HepG2 (cell line): Measurements from ENCODE around the gene MYO1E. TPM values are rescaled to one million over a fixed set of nuclear protein-coding genes. Genes with fewer than 3 reads are reported as not detected.

Source experiments
- ATAC-seq: fragments of 200-7000 bp; cut with Tn5 transposase; 3 replicates; pipeline ENCODE4 v1.9.1; 2020; ENCODE audit warnings: mild to moderate bottlenecking, moderate library complexity
- BruUV-seq: library from RNA; stranded (reverse); fragments of 400-500 nt; replicated peaks from 2 replicates; lab custom pipeline; 2021; lab: Mats Ljungman, UMichigan
- CTCF ChIA-PET: fragments of 300-600 bp; formaldehyde crosslinking; extraction: SDS; loops from one replicate; lab custom pipeline; 2021; ENCODE audit warnings: low total read pairs, inconsistent platforms, low intra/inter-chr PET ratio; lab: Yijun Ruan, JAX
- POLR2A ChIA-PET: fragments of 350-600 bp; sonication (Branson Sonifier 250); formaldehyde crosslinking; loops from one replicate; lab custom pipeline; 2020; ENCODE audit warnings: antibody characterized with exemption, inconsistent platforms; lab: Yijun Ruan, JAX
- DNase-seq: peaks from one replicate; pipeline ENCODE4 v3.0.0-alpha.2; 2015; ENCODE audit warnings: low spot score
- FAIRE-seq: peaks from 3 replicates; lab custom pipeline; 2011; peaks lifted over from hg19 to GRCh38; lab: Jason Lieb, UNC
- H2AFZ ChIP-seq: one replicate; pipeline ENCODE4 v1.6.1; 2011; ENCODE audit warnings: low read length, inconsistent platforms
- H3K27ac ChIP-seq: fragments of 300-600 bp; 3 replicates; pipeline ENCODE4 v1.8.0; 2011; ENCODE audit warnings: mixed run types, mild to moderate bottlenecking, mixed read lengths, low read length, inconsistent platforms; ENCODE audit not compliant: insufficient read depth; ENCODE audit errors: extremely low read length
- H3K27me3 ChIP-seq, 2 experiments: fragments of 200-600 bp in 1 of 2; 2 replicates in 1 of 2; 3 replicates in 1 of 2; pipeline versions ENCODE4 v1.6.0 to v1.8.0; 2011; ENCODE audit warnings: low read length in 2 of 2, mild to moderate bottlenecking in 2 of 2, moderate library complexity in 2 of 2, inconsistent platforms in 1 of 2; ENCODE audit not compliant: insufficient read depth in 2 of 2, control insufficient read depth in 1 of 2
- H3K36me3 ChIP-seq, 2 experiments: fragments of 200-600 bp in 1 of 2; replicated peaks in 1 of 2; 2 replicates in 1 of 2; 3 replicates in 1 of 2; pipeline versions ENCODE4 v1.5.1 to v1.8.0; 2011; ENCODE audit warnings: low read length in 2 of 2, inconsistent platforms in 1 of 2; ENCODE audit not compliant: insufficient read depth in 2 of 2, control insufficient read depth in 1 of 2
- H3K4me1 ChIP-seq: 2 replicates; pipeline ENCODE4 v1.5.1; 2012; ENCODE audit warnings: low read length, inconsistent platforms; ENCODE audit not compliant: insufficient read depth
- H3K4me2 ChIP-seq: 2 replicates; pipeline ENCODE4 v1.6.0; 2011; ENCODE audit warnings: low read depth, low read length, inconsistent platforms
- H3K4me3 ChIP-seq, 3 experiments: fragments of 200-600 bp in 1 of 3; sonication (generic), shearing (Covaris generic) in 1 of 3; replicated peaks in 1 of 3; 2 replicates each; pipeline ENCODE4 v1.5.1; 2011 to 2016; ENCODE audit warnings: low read length in 3 of 3, inconsistent platforms in 2 of 3, low read depth in 2 of 3, mild to moderate bottlenecking in 2 of 3, control low read depth in 1 of 3, mixed read lengths in 1 of 3; ENCODE audit not compliant: insufficient read depth in 1 of 3
- H3K79me2 ChIP-seq: one replicate; pipeline ENCODE4 v1.6.1; 2011; ENCODE audit warnings: low read length, inconsistent platforms; ENCODE audit not compliant: insufficient read depth
- H3K9ac ChIP-seq: 2 replicates; pipeline ENCODE4 v1.6.0; 2011; ENCODE audit warnings: mild to moderate bottlenecking, low read depth, low read length, inconsistent platforms; ENCODE audit not compliant: insufficient read depth
- H3K9me3 ChIP-seq: 2 replicates; pipeline ENCODE4 v1.5.1; 2012; ENCODE audit warnings: mild to moderate bottlenecking, low read length
- H4K20me1 ChIP-seq: 2 replicates; pipeline ENCODE4 v1.6.0; 2011; ENCODE audit warnings: inconsistent platforms, mild to moderate bottlenecking, low read length, moderate library complexity; ENCODE audit not compliant: insufficient read depth
- EED ChIP-seq: sonication (generic); formaldehyde crosslinking; IDR thresholded peaks from 2 replicates; pipeline ENCODE4 v1.5.0; 2020; ENCODE audit warnings: mild to moderate bottlenecking, missing genetic modification reagents
- GABPB1 ChIP-seq: IDR thresholded peaks from 2 replicates; pipeline ENCODE4 v1.6.1; 2016; ENCODE audit warnings: mild to moderate bottlenecking, missing genetic modification reagents, moderate library complexity, missing compliant biosample characterization
- IKZF1 ChIP-seq: fragments of 450-650 bp; IDR thresholded peaks from 2 replicates; pipeline ENCODE4 v1.7.1; 2016
- MYC ChIP-seq: sonication (generic); formaldehyde crosslinking; IDR thresholded peaks from 2 replicates; pipeline ENCODE4 v1.9.0; 2021; ENCODE audit warnings: missing genetic modification reagents, borderline replicate concordance
- ZBTB3 ChIP-seq: sonication (generic); formaldehyde crosslinking; IDR thresholded peaks from 2 replicates; pipeline ENCODE4 v1.4.0; 2020; ENCODE audit warnings: low read depth, mild to moderate bottlenecking, moderate library complexity, missing genetic modification reagents, borderline replicate concordance
- ZNF205 ChIP-seq: IDR thresholded peaks from 2 replicates; pipeline ENCODE4 v1.6.1; 2018; ENCODE audit warnings: missing biosample characterization, missing genetic modification reagents
- ZNF274 ChIP-seq: sonication (generic); formaldehyde crosslinking; IDR thresholded peaks from 2 replicates; pipeline ENCODE4 v1.5.1; 2020; ENCODE audit warnings: mild to moderate bottlenecking, missing genetic modification reagents
- ZNF557 ChIP-seq: sonication (generic); formaldehyde crosslinking; IDR thresholded peaks from 2 replicates; pipeline ENCODE4 v1.4.0; 2020; ENCODE audit warnings: missing genetic modification reagents
- ZNF558 ChIP-seq: sonication (generic); formaldehyde crosslinking; IDR thresholded peaks from 2 replicates; pipeline ENCODE4 v1.9.0; 2022; ENCODE audit warnings: mild to moderate bottlenecking, missing genetic modification reagents, borderline replicate concordance
- ZNF883 ChIP-seq: sonication (generic); formaldehyde crosslinking; IDR thresholded peaks from 2 replicates; pipeline ENCODE4 v1.5.1; 2020; ENCODE audit warnings: mild to moderate bottlenecking, missing genetic modification reagents; ENCODE audit errors: not compliant biosample characterization
- ZSCAN20 ChIP-seq: sonication (generic); formaldehyde crosslinking; IDR thresholded peaks from 2 replicates; pipeline ENCODE4 v1.4.0; 2020; ENCODE audit warnings: missing genetic modification reagents, mild to moderate bottlenecking, borderline replicate concordance
- ZSCAN29 ChIP-seq: sonication (generic); formaldehyde crosslinking; conservative IDR thresholded peaks from 2 replicates; pipeline ENCODE4 v1.4.0; 2020; ENCODE audit warnings: mild to moderate bottlenecking, missing genetic modification reagents
- WGBS: methylation state at CpG from one replicate; pipeline ENCODE4 v1.1.6; 2017; ENCODE audit warnings: low lambda C conversion rate; 5-methylcytosine and 5-hydroxymethylcytosine counted together
- in situ Hi-C: cut with HindIII; loops from 2 replicates; pipeline ENCODE4 v1.10.0; 2017; ENCODE audit warnings: low pct_unique_long_range_greater_than_20kb; ENCODE audit not compliant: extremely low pct_ligation_motif_present
- intact Hi-C: fragments of 100-400 bp; cut with micrococcal nuclease; formaldehyde crosslinking; loops from one replicate; pipeline ENCODE4 v1.10.0; 2022; ENCODE audit not compliant: unreplicated experiment
- polyA plus RNA-seq, 8 experiments: library from polyadenylated mRNA; depleted of rRNA in 3 of 8; stranded (reverse) in 7 of 8; unstranded in 1 of 8; fragments of >200 nt; fragmentation: Illumina TruSeq in 4 of 8; extraction: Trizol in 4 of 8; gene quantifications; 2 replicates each; pipeline versions ENCODE4 v1.2.1 to v1.2.3, GENCODE V29; 2011 to 2016; ENCODE audit warnings: low read depth in 4 of 8, missing spikeins in 1 of 8, mixed read lengths in 1 of 8; ENCODE audit not compliant: insufficient read depth in 1 of 8
- total RNA-seq, 5 experiments: library from RNA; depleted of rRNA; stranded (reverse); fragments of >200 nt; fragmentation: Illumina TruSeq; extraction: Trizol; gene quantifications; 2 replicates each; pipeline ENCODE4 v1.2.3, GENCODE V29; 2016; ENCODE audit warnings: low read depth in 1 of 5
- TF ChIP-seq, protein P1 (sequence below): sonication (generic); formaldehyde crosslinking; IDR thresholded peaks from 2 replicates; pipeline ENCODE4 v1.8.0; 2022; ENCODE audit warnings: missing genetic modification reagents, mild to moderate bottlenecking, inconsistent platforms, borderline replicate concordance
- TF ChIP-seq, protein P2 (sequence below): sonication (generic); formaldehyde crosslinking; conservative IDR thresholded peaks from 2 replicates; pipeline ENCODE4 v1.8.0; 2022; ENCODE audit warnings: low read depth, missing genetic modification reagents
- TF ChIP-seq, protein P3 (sequence below): sonication (generic); formaldehyde crosslinking; IDR thresholded peaks from 2 replicates; pipeline ENCODE4 v1.5.1; 2020; ENCODE audit warnings: mild to moderate bottlenecking, missing genetic modification reagents, moderate library complexity

Gene MYO1E
- total and polyA plus RNA-seq, 2 of the 13 experiments (the other 11 are each of a cell fraction or from before 2014, with no cell fraction given): 15.7 to 25.1 TPM

DNA sequence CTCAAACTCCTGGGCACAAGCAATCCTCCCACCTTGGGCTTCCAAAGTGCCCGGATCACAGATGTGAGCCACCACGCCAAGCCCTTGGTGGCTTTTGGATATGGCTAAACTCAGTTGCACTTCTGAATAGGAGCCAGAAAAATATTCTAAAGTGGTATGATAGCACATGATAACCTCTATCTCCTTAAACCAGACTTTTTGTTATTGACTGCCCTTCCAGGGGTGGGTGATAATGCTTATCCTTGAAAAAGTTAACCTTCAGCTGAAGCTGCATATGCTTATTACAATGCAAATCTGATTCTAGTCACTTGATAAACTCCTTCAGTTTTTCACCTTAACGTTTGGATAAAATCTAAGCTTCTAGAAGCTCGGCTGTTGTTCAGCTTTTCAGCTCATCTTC lies 261.4 kb downstream of the MYO1E start (continued):
- TF ChIP-seq, protein P1, sequence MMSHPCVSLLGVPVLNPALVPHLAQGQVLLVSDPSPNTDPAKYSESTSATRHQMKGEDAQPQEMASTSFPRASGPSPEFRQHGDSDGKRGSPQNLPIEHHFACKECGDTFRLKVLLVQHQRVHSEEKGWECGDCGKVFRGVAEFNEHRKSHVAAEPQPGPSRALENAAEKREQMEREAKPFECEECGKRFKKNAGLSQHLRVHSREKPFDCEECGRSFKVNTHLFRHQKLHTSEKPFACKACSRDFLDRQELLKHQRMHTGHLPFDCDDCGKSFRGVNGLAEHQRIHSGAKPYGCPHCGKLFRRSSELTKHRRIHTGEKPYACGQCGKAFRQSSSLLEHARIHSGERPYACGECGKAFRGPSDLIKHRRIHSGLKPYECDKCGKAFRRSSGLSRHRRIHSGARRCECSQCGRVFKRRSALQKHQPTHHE: no peak
- no peak for TF ChIP-seq EED (CRISPR knock-in tag)
- TF ChIP-seq IKZF1: no peak
- TF ChIP-seq, protein P2, sequence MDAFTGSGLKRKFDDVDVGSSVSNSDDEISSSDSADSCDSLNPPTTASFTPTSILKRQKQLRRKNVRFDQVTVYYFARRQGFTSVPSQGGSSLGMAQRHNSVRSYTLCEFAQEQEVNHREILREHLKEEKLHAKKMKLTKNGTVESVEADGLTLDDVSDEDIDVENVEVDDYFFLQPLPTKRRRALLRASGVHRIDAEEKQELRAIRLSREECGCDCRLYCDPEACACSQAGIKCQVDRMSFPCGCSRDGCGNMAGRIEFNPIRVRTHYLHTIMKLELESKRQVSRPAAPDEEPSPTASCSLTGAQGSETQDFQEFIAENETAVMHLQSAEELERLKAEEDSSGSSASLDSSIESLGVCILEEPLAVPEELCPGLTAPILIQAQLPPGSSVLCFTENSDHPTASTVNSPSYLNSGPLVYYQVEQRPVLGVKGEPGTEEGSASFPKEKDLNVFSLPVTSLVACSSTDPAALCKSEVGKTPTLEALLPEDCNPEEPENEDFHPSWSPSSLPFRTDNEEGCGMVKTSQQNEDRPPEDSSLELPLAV (CRISPR knock-in tag): no peak
- TF ChIP-seq GABPB1: no peak
- no peak for TF ChIP-seq ZNF205 (CRISPR knock-in tag)
- no peak for TF ChIP-seq MYC (CRISPR knock-in tag)

GRCh38 chr15:59105854-59106253 lies 266.8 kb downstream of the MYO1E start:
- Histone ChIP-seq H3K36me3 (peaks cover 1 to 34% of the 10 kb centered on the region in 2 experiments), H3K4me3 (peak overlapping the region; percentile 84 to 96 (median 84)), H3K27ac (peak overlapping the region; percentile 86), H3K27me3 (no peaks in the 10 kb centered on the region), H3K9ac (peak overlapping the region; percentile 86), H3K4me2 (peak overlapping the region; percentile 89), H2AFZ (peak overlapping the region; percentile 20), H4K20me1 (no peaks in the 10 kb centered on the region), H3K4me1 (peaks cover 29% of the 10 kb centered on the region), H3K79me2 (peaks cover 35% of the 10 kb centered on the region), H3K9me3 (no peaks in the 10 kb centered on the region)
- DNase-seq (no peak), ATAC-seq (no peak), FAIRE-seq (no peak)
- intact Hi-C loops: loop anchor here (10.0 kb wide), 1 partner anchor 121 kb away; the partner anchor contains the start of gene RNF111
- TF ChIP-seq ZNF557 (no peak), ZBTB3 (CRISPR knock-in tag) (0 out of 2 replicates have a peak, but pooled peaks have one; percentile 53), ZNF274 (CRISPR knock-in tag) (no peak), ZNF883 (CRISPR knock-in tag) (no peak), ZSCAN29 (CRISPR knock-in tag) (0 out of 2 replicates have a peak, but pooled peaks have one; percentile 43), ZNF558 (no peak), ZSCAN20 (CRISPR knock-in tag) (no peak)
- TF ChIP-seq, protein P3, sequence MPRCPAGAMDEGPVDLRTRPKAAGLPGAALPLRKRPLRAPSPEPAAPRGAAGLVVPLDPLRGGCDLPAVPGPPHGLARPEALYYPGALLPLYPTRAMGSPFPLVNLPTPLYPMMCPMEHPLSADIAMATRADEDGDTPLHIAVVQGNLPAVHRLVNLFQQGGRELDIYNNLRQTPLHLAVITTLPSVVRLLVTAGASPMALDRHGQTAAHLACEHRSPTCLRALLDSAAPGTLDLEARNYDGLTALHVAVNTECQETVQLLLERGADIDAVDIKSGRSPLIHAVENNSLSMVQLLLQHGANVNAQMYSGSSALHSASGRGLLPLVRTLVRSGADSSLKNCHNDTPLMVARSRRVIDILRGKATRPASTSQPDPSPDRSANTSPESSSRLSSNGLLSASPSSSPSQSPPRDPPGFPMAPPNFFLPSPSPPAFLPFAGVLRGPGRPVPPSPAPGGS (CRISPR knock-in tag): no peak
- BruUV-seq: TSS peak; percentile 57
- CTCF ChIA-PET: no interaction called here
- in situ Hi-C loops: no loop called here
- POLR2A ChIA-PET: no interaction called here
- 6% methylated on average over 2 of the region's 2 CpGs for WGBS
